ENCODE measurements around the gene CRELD1. TPM values are rescaled to one million over a fixed set of nuclear protein-coding genes. Genes with fewer than 3 reads are reported as not detected.

Gene CRELD1
- total and polyA plus RNA-seq, 9 of the 15 experiments (the other 6 are each of a cell fraction or from before 2014, with no cell fraction given) = 3.3 to 25.8 (median 16.5) TPM

- no peak for TF ChIP-seq HDAC3 (IDR thresholded peaks at IDR 0.05; ENCODE audit: borderline replicate concordance, partially characterized antibody)
- TF ChIP-seq ZNF239 (CRISPR knock-in tag; IDR thresholded peaks at IDR 0.05) = no peak
- TF ChIP-seq BCLAF1 (IDR thresholded peaks at IDR 0.05; ENCODE audit: borderline replicate concordance in 1 of 2, control insufficient read depth in 1 of 2, low read depth in 2 of 2, low read length in 1 of 2) = peak in 1 of 2 experiments; percentile 76; a peak in 1 of 4 replicates
- 0 out of 2 replicates have a peak, but pooled peaks have one; percentile 8 for TF ChIP-seq FOXP4 (CRISPR knock-in tag; IDR thresholded peaks at IDR 0.05; ENCODE audit: borderline replicate concordance)
- peak; percentile 88; the same call in 1 of the 2 replicates for TF ChIP-seq RB1 (IDR thresholded peaks at IDR 0.05; ENCODE audit: low read depth)
- TF ChIP-seq PRMT5 (CRISPR knock-in tag; IDR thresholded peaks at IDR 0.05) = 0 out of 2 replicates have a peak, but pooled peaks have one; percentile 37
- peak; percentile 86 for TF ChIP-seq DIDO1 (tag; IDR thresholded peaks at IDR 0.05; ENCODE audit: low read depth)
- TF ChIP-seq ZKSCAN3 (CRISPR knock-in tag; IDR thresholded peaks at IDR 0.05) = no peak
- TF ChIP-seq HBP1 (CRISPR knock-in tag; IDR thresholded peaks at IDR 0.05) = peak; percentile 85; the same call in 1 of the 2 replicates
- TF ChIP-seq RFX1 (IDR thresholded peaks at IDR 0.05) = no peak
- peak; percentile 27 for TF ChIP-seq SMAD1 (IDR thresholded peaks at IDR 0.05; ENCODE audit: low read depth, low read length, partially characterized antibody)
- no peak for TF ChIP-seq MAFF (IDR thresholded peaks at IDR 0.05; ENCODE audit: low read length)
- no peak for TF ChIP-seq FOXJ2 (tag; IDR thresholded peaks at IDR 0.05)
- peak; percentile 63 for TF ChIP-seq GTF2A2 (tag; IDR thresholded peaks at IDR 0.05)
- TF ChIP-seq FOXP1 (CRISPR knock-in tag; IDR thresholded peaks at IDR 0.05) = peak; percentile 91
- no peak; the same call in 1 of the 2 replicates for TF ChIP-seq TCF15 (CRISPR knock-in tag; IDR thresholded peaks at IDR 0.05)
- no peak for TF ChIP-seq TBL1XR1 (IDR thresholded peaks at IDR 0.05; ENCODE audit: low read length in 2 of 2)
- no peak for TF ChIP-seq HOMEZ (CRISPR knock-in tag; IDR thresholded peaks at IDR 0.05)
- peak; percentile 94 for TF ChIP-seq ELF1 (tag; IDR thresholded peaks at IDR 0.05)
These were observed 43.2 kb upstream of the CRELD1 start, which contains the start of gene JAGN1 (continued) for GRCh38 chr3:9890249-9891071.
